HG03103 (cell line): Measurements from ENCODE around the gene TMEM163.
"Not testable (repeated sequence)": the region's sequence is repeated elsewhere in the genome, so short reads cannot be mapped to it uniquely, and the experiment has no call there.

Experiments used
- ATAC-seq: cut with Tn5 transposase; IDR thresholded peaks from one replicate; pipeline ENCODE4 v1.9.1; 2021; ENCODE audit warnings: low read depth; ENCODE audit not compliant: unreplicated experiment

TMEM163 gene

GRCh38 chr2:134501476-134502091, 217.2 kb downstream of the TMEM163 start:
- ATAC-seq, result no peak

GRCh38 chr2:134500211-134500935, 218.4 kb downstream of the TMEM163 start:
- ATAC-seq, result no peak

GRCh38 chr2:134499307-134499926, 219.4 kb downstream of the TMEM163 start:
- no peak for ATAC-seq

- ATAC-seq, result no peak
Measured at GRCh38 chr2:134498654-134499053, 220.1 kb downstream of the TMEM163 start.

- ATAC-seq, result no peak
Measured at GRCh38 chr2:134493797-134494196, 225.0 kb downstream of the TMEM163 start.

GRCh38 chr2:134491771-134492441, 226.9 kb downstream of the TMEM163 start:
- ATAC-seq, result no peak

GRCh38 chr2:134491022-134491421, 227.8 kb downstream of the TMEM163 start:
- ATAC-seq, result no peak

- no peak for ATAC-seq
Measured at GRCh38 chr2:134490559-134490958, 228.2 kb downstream of the TMEM163 start.

- no peak for ATAC-seq
Measured at GRCh38 chr2:134489732-134490384, 228.9 kb downstream of the TMEM163 start.

GRCh38 chr2:134482766-134483340, 235.9 kb downstream of the TMEM163 start:
- ATAC-seq, result no peak

- no peak for ATAC-seq
Measured at GRCh38 chr2:134482131-134482723, 236.6 kb downstream of the TMEM163 start.

GRCh38 chr2:134479696-134480330, 239.0 kb downstream of the TMEM163 start:
- ATAC-seq, result no peak

GRCh38 chr2:134476982-134477381, 241.8 kb downstream of the TMEM163 start:
- not testable (repeated sequence) for ATAC-seq

- no peak for ATAC-seq
Measured at GRCh38 chr2:134470561-134471168, 248.1 kb downstream of the TMEM163 start.

- ATAC-seq, result no peak
Measured at GRCh38 chr2:134469516-134470115, 249.2 kb downstream of the TMEM163 start.

- ATAC-seq, result no peak
Measured at GRCh38 chr2:134468776-134469175, 250.0 kb downstream of the TMEM163 start.

- no peak for ATAC-seq
Measured at GRCh38 chr2:134468164-134468563, 250.6 kb downstream of the TMEM163 start.

GRCh38 chr2:134466141-134466540, 252.7 kb downstream of the TMEM163 start:
- ATAC-seq, result no peak
